BLaER1 treated with 17β-estradiol and CSF1 and Interleukin-3, amounts not matched to agents 10 nM and 100 nM (cell line): ENCODE data around the gene ATP4A.

ENCODE experiments used
- H3K27ac ChIP-seq, 11 experiments: shearing (Covaris generic); formaldehyde crosslinking; 2 replicates each; pipeline ENCODE4 v1.8.1; 2022
- H3K27me3 ChIP-seq, 11 experiments: shearing (Covaris generic); formaldehyde crosslinking; 2 replicates each; pipeline ENCODE4 v1.8.1; 2022
- H3K36me3 ChIP-seq, 11 experiments: shearing (Covaris generic); formaldehyde crosslinking; 2 replicates each; pipeline ENCODE4 v1.8.1; 2022
- H3K4me1 ChIP-seq, 10 experiments: shearing (Covaris generic); formaldehyde crosslinking; 2 replicates each; pipeline ENCODE4 v1.8.1; 2022
- H3K4me2 ChIP-seq, 11 experiments: shearing (Covaris generic); formaldehyde crosslinking; 2 replicates each; pipeline ENCODE4 v1.8.1; 2022
- H3K4me3 ChIP-seq, 10 experiments: shearing (Covaris generic); formaldehyde crosslinking; 2 replicates each; pipeline ENCODE4 v1.8.1; 2022
- H3K9ac ChIP-seq, 11 experiments: shearing (Covaris generic); formaldehyde crosslinking; 2 replicates each; pipeline ENCODE4 v1.8.1; 2022
- H3K9me3 ChIP-seq, 11 experiments: shearing (Covaris generic); formaldehyde crosslinking; replicated peaks in 1 of 11; 2 replicates each; pipeline ENCODE4 v1.8.1; 2022
- H4K20me1 ChIP-seq, 11 experiments: shearing (Covaris generic); formaldehyde crosslinking; 2 replicates each; pipeline ENCODE4 v1.8.1; 2022
- Cebpa-rat ChIP-seq, 11 experiments: shearing (Covaris generic); IDR thresholded peaks; 2 replicates each; pipeline ENCODE4 v1.8.1; 2022

Gene ATP4A

DNA sequence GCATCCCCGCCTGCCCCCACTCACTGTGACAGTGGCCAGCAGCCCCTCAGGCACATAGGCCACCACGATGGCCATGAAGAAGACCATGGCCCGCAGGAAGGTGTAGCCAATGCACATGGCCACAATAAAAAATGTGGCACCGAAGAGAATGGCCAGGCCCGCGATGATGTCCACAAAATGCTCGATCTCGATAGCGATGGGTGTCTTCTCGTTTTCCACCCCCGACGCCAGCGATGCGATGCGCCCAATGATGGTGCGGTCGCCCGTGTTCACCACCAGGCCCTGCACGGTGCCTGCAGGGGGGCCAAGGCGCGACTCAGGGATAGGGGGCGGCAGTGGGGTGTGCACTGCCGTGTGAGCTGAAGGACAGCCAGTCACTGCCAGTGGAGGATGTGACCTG, 3.7 kb downstream of the ATP4A start:
- H3K9me3 ChIP-seq = no peaks in the 10 kb centered on the region
- peaks cover 14 to 25% (median 19%) of the 10 kb centered on the region in 10 experiments for H3K4me1 ChIP-seq
- H3K27ac ChIP-seq = no peak overlapping the region
- TF ChIP-seq Cebpa-rat (IDR thresholded peaks at IDR 0.05) = no peak
- H3K4me3 ChIP-seq = no peak overlapping the region
- peaks cover 0 to 6% (median 0%) of the 10 kb centered on the region in 11 experiments; a peak in 4 of 22 replicates for H3K27me3 ChIP-seq
- peaks cover 0 to 17% (median 0%) of the 10 kb centered on the region in 11 experiments; a peak in 5 of 22 replicates for H4K20me1 ChIP-seq
- H3K4me2 ChIP-seq = peak overlapping the region in 6 of 11 experiments; percentile 57 to 82 (median 76); a peak in 6 of 22 replicates
- H3K9ac ChIP-seq = no peak overlapping the region
- H3K36me3 ChIP-seq = no peaks in the 10 kb centered on the region

- H3K4me2 ChIP-seq = peak overlapping the region; percentile 57 to 84 (median 78)
- peaks cover 0 to 6% (median 0%) of the 10 kb centered on the region in 11 experiments; a peak in 4 of 22 replicates for H3K27me3 ChIP-seq
- no peaks in the 10 kb centered on the region for H3K9me3 ChIP-seq
- H3K4me3 ChIP-seq = no peak overlapping the region
- H3K27ac ChIP-seq = no peak overlapping the region
- peaks cover 0 to 17% (median 0%) of the 10 kb centered on the region in 11 experiments; a peak in 5 of 22 replicates for H4K20me1 ChIP-seq
- H3K36me3 ChIP-seq = no peaks in the 10 kb centered on the region
- H3K9ac ChIP-seq = no peak overlapping the region
- no peak for TF ChIP-seq Cebpa-rat (IDR thresholded peaks at IDR 0.05)
- H3K4me1 ChIP-seq = peaks cover 14 to 25% (median 19%) of the 10 kb centered on the region in 10 experiments
Observed at GRCh38 chr19:35559281-35559659, 4.2 kb downstream of the ATP4A start.

DNA sequence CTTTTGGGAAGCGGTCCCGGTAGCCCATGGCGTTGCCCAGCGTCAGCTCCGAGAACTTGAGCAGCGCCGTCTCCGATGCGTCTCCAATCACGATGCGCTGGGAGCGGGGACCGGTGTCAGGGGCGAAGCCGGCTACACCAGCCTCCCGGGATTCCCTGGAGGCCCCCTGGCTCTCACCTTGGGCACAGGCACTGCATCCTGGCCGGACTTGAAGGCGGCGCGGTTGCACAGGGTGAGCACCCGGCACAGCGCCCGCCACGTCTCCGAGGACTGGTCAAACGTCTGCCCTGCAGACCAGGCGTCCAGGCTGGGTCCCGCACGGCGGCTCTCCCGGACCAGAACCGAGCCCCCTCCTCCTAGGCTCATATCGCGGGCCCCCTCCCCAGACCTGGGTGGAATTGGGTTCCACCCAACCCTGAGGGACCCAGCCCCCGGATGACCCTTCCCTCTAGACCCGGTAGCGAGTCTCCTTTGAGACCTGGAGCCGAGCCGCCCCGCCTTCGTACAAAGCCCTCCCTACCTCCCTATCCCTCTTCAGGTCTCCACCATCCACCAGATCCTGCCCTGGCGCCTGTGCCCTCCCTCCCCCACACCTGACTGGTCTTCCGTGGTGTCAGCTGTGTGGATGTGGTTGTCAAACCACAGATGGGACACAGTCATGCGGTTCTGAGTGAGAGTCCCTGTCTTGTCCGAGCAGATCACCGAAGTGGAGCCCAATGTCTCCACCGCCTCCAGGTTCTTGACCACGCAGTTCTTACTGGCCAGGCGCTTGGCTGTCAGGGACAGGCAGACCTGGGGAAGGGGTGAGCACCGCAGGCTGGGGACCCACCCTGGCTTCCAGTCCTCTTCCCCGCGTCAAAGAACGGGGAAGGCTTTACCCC, 4.8 kb downstream of the ATP4A start:
- Histone ChIP-seq H3K9ac (no peak overlapping the region), H3K4me1 (peaks cover 14 to 25% (median 19%) of the 10 kb centered on the region in 10 experiments), H3K27me3 (peaks cover 0 to 6% (median 0%) of the 10 kb centered on the region in 11 experiments; a peak in 4 of 22 replicates), H3K36me3 (no peaks in the 10 kb centered on the region), H3K27ac (no peak overlapping the region), H4K20me1 (peaks cover 0 to 22% (median 0%) of the 10 kb centered on the region in 11 experiments; a peak in 6 of 22 replicates), H3K9me3 (no peaks in the 10 kb centered on the region), H3K4me2 (peak overlapping the region; percentile 57 to 84 (median 78)), H3K4me3 (peak overlapping the region in 3 of 10 experiments; percentile 31 to 58 (median 37); a peak in 4 of 20 replicates)
- TF ChIP-seq Cebpa-rat (IDR thresholded peaks at IDR 0.05) = no peak

- H4K20me1 ChIP-seq = peaks cover 0 to 28% (median 0%) of the 10 kb centered on the region in 11 experiments; a peak in 6 of 22 replicates
- TF ChIP-seq Cebpa-rat (IDR thresholded peaks at IDR 0.05) = no peak
- no peaks in the 10 kb centered on the region for H3K36me3 ChIP-seq
- peaks cover 0 to 6% (median 0%) of the 10 kb centered on the region in 11 experiments; a peak in 4 of 22 replicates for H3K27me3 ChIP-seq
- no peak overlapping the region for H3K9ac ChIP-seq
- no peaks in the 10 kb centered on the region for H3K9me3 ChIP-seq
- H3K4me2 ChIP-seq = peak overlapping the region; percentile 57 to 84 (median 78)
- H3K27ac ChIP-seq = no peak overlapping the region
- H3K4me3 ChIP-seq = peak overlapping the region in 8 of 10 experiments; percentile 21 to 58 (median 36); a peak in 9 of 20 replicates
- peaks cover 14 to 25% (median 19%) of the 10 kb centered on the region in 10 experiments for H3K4me1 ChIP-seq
Observed at GRCh38 chr19:35557539-35558399, 5.7 kb downstream of the ATP4A start.

DNA sequence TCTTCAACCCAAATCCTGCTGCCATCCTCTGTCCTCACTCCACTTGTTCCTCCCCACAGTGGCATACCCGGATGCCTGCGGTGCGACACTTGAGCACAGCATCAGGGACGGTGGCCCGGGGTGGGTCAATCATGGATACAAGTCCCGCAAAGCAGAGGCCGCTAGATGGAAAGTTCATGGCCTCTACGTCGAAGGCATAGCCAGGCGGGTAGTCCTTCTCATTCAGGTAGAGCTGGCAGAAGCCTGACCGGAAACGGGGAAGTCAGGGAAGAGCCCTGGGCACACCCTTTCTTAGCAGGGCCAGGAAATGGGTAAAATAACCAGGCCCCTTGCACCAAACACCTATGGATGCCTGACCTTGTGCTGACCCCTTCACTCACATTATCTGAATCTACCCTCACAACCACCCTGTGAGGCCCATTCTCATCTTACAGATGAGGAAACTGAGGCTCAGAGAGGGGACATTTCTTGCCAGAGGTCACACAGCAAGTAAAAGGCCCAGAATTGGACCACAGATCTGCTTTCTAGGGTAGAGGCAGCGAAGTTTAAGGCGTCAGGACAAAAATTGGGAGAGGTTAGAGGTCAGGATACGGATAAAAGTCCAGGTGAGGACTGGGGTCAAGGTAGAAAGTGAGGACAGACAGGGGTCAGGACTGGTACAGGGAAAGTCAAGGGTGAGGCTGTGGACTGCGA, 6.5 kb downstream of the ATP4A start:
- Histone ChIP-seq H3K4me2 (peak overlapping the region in 9 of 11 experiments; percentile 22 to 84 (median 66); a peak in 13 of 22 replicates), H3K36me3 (no peaks in the 10 kb centered on the region), H3K9me3 (no peaks in the 10 kb centered on the region), H3K4me1 (peaks cover 14 to 25% (median 19%) of the 10 kb centered on the region in 10 experiments), H3K4me3 (no peak overlapping the region), H3K27ac (no peak overlapping the region), H4K20me1 (peaks cover 0 to 34% (median 0%) of the 10 kb centered on the region in 11 experiments; a peak in 6 of 22 replicates), H3K9ac (no peak overlapping the region), H3K27me3 (peaks cover 0 to 6% (median 0%) of the 10 kb centered on the region in 11 experiments; a peak in 4 of 22 replicates)
- TF ChIP-seq Cebpa-rat (IDR thresholded peaks at IDR 0.05) = no peak

DNA sequence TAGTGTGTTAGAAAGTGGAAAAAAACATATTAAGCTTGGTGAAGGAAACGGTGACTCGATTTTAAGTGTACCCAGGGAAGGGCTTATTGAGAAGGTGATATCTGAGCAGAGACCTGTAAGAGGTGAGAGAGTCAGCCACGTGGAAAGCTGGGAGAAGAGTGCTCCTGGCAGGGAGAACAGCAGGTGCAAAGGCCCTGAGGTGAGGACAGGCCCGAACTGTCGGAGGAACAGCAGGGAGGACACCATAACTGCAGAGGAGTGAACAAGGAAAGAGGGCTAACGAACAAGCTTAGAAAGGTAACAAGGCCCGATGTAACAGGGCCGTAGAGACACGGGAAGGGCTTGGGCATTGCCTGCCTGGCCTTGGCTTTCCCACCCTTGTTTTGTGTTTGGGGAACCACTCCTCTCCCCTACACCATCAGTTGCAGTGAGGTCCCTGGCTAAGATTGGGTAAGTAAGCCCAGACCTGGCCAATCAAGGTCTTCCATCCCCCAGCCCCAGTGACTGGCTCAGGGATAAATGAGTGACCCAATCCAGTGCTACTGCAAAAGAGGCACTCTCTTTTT, 7.3 kb downstream of the ATP4A start:
- no peak overlapping the region for H3K4me2 ChIP-seq

DNA sequence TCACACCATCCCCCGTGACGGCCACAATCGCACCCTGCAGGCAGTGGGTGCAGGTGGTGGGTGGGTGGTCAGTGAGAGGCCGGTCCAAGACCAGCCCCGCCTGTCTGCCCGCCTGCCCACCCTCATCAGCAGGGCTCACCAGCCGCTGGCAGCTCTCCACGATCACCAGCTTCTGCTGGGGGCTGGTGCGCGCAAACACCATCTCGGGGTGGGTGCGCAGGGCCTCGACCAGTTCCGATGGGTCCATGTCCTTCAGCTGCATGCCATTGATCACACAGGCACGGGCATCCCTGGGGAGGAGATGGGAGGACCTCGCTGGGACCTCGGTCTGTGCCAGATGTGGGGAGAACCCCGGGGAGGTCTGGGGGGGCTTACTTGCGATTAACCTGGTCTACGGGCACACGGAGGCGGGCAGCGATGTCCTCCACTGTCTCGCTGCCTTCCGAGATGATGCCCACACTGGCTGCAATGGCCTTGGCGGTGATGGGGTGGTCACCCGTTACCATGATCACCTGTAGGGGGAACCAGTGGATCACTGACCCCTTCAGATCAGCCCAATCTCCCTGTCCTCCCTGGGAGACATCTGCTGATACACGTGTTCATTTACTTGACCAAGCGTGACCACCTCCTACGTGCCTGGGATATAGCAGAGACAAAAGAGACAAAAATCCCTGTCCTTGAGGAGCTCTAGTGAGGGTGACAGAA, 8.0 kb downstream of the ATP4A start:
- TF ChIP-seq Cebpa-rat (IDR thresholded peaks at IDR 0.05) = no peak
- Histone ChIP-seq H4K20me1 (peaks cover 0 to 48% (median 4%) of the 10 kb centered on the region in 11 experiments; a peak in 7 of 22 replicates), H3K27ac (no peak overlapping the region), H3K4me3 (no peak overlapping the region), H3K9me3 (no peaks in the 10 kb centered on the region), H3K4me1 (peaks cover 14 to 25% (median 19%) of the 10 kb centered on the region in 10 experiments), H3K4me2 (no peak overlapping the region), H3K36me3 (peaks cover 0 to 13% (median 5%) of the 10 kb centered on the region in 11 experiments; a peak in 5 of 22 replicates), H3K27me3 (peaks cover 0 to 6% (median 0%) of the 10 kb centered on the region in 11 experiments; a peak in 2 of 22 replicates), H3K9ac (no peak overlapping the region)

More for the DNA sequence above, 7.3 kb downstream of the ATP4A start:
- no peaks in the 10 kb centered on the region for H3K9me3 ChIP-seq
- H4K20me1 ChIP-seq = peaks cover 0 to 43% (median 0%) of the 10 kb centered on the region in 11 experiments; a peak in 7 of 22 replicates
- peaks cover 14 to 25% (median 19%) of the 10 kb centered on the region in 10 experiments for H3K4me1 ChIP-seq
- no peak overlapping the region for H3K9ac ChIP-seq
- no peak overlapping the region for H3K4me3 ChIP-seq
- no peak overlapping the region for H3K27ac ChIP-seq
- H3K36me3 ChIP-seq = peaks cover 0 to 7% (median 0%) of the 10 kb centered on the region in 11 experiments; a peak in 3 of 22 replicates
- no peak for TF ChIP-seq Cebpa-rat (IDR thresholded peaks at IDR 0.05)
- peaks cover 0 to 6% (median 0%) of the 10 kb centered on the region in 11 experiments; a peak in 4 of 22 replicates for H3K27me3 ChIP-seq
